NCI-H2227 treated with DMSO at 0.1 percent for 48 hours (cell line): Measurements from ENCODE around the gene PAMR1.
"Not testable (repeated sequence)": the region's sequence is repeated elsewhere in the genome, so short reads cannot be mapped to it uniquely, and the experiment has no call there.

Experiments
- DNase-seq: peaks from one replicate; lab custom pipeline; 2025; lab: John Stamatoyannopoulos, UW

PAMR1 gene

GRCh38 chr11:35525501-35526175 is at the start of gene PAMR1:
PAMR1 (minus strand) TSS chr11:35525616; CDS start chr11:35525585, 31 bp downstream.
- DNase-seq, result peak; percentile 24

- no peak for DNase-seq
Measured at GRCh38 chr11:35571696-35572095, 46.3 kb upstream of the PAMR1 start.

GRCh38 chr11:35567737-35568465 is 42.5 kb upstream of the PAMR1 start:
- no peak for DNase-seq

GRCh38 chr11:35566885-35567284 is 41.5 kb upstream of the PAMR1 start:
- no peak for DNase-seq

GRCh38 chr11:35566181-35566580 is 40.8 kb upstream of the PAMR1 start:
- DNase-seq, result no peak

GRCh38 chr11:35564245-35564595 is 38.8 kb upstream of the PAMR1 start:
- DNase-seq, result no peak

GRCh38 chr11:35563484-35564244 is 38.2 kb upstream of the PAMR1 start:
- DNase-seq, result no peak

- no peak for DNase-seq
Measured at GRCh38 chr11:35559949-35560348, 34.5 kb upstream of the PAMR1 start.

- no peak for DNase-seq
Measured at GRCh38 chr11:35558513-35558912, 33.1 kb upstream of the PAMR1 start.

GRCh38 chr11:35555488-35555887 is 30.1 kb upstream of the PAMR1 start:
- DNase-seq, result no peak

- DNase-seq, result no peak
Measured at GRCh38 chr11:35554491-35555437, 29.3 kb upstream of the PAMR1 start.

- DNase-seq, result no peak
Measured at GRCh38 chr11:35553831-35554230, 28.4 kb upstream of the PAMR1 start.

- no peak for DNase-seq
Measured at GRCh38 chr11:35553021-35553420, 27.6 kb upstream of the PAMR1 start.

GRCh38 chr11:35552616-35553015 is 27.2 kb upstream of the PAMR1 start:
- no peak for DNase-seq

GRCh38 chr11:35550374-35551036 is 25.1 kb upstream of the PAMR1 start:
- DNase-seq, result no peak

- no peak for DNase-seq
Measured at GRCh38 chr11:35549787-35550186, 24.4 kb upstream of the PAMR1 start.

- DNase-seq, result no peak
Measured at GRCh38 chr11:35548925-35549561, 23.6 kb upstream of the PAMR1 start.

GRCh38 chr11:35547995-35548394 is 22.6 kb upstream of the PAMR1 start:
- DNase-seq, result not testable (repeated sequence)

- DNase-seq, result no peak
Measured at GRCh38 chr11:35546317-35546716, 20.9 kb upstream of the PAMR1 start.

GRCh38 chr11:35545391-35546003 is 20.1 kb upstream of the PAMR1 start:
- no peak for DNase-seq
